Calu3 (cell line): ENCODE data around the gene TWIST1. TPM values are rescaled to one million over a fixed set of nuclear protein-coding genes. Genes with fewer than 3 reads are reported as not detected.
A peak's percentile ranks its signal among the peaks of the same experiment; 100 is the strongest.

Experiments used
- Bru-seq: library from RNA; stranded (reverse); fragments of 400-500 nt; gene quantifications from one replicate; lab custom pipeline; 2021; lab: Mats Ljungman, UMichigan
- BruChase-seq, 2 experiments: library from RNA; stranded (reverse); fragments of 400-500 nt; gene quantifications; one replicate each; lab custom pipeline; 2021; lab: Mats Ljungman, UMichigan
- BruUV-seq: library from RNA; stranded (reverse); fragments of 400-500 nt; replicated peaks from 2 replicates; lab custom pipeline; 2021; lab: Mats Ljungman, UMichigan
- CTCF ChIA-PET: fragments of 300-600 bp; sonication (Branson Sonifier 250); formaldehyde crosslinking; loops from one replicate; lab custom pipeline; 2022; ENCODE audit warnings: antibody characterized with exemption; lab: Charles Lee
- DNase-seq: peaks from one replicate; pipeline ENCODE4 v3.0.0; 2022
- H3K27ac Mint-ChIP-seq: one replicate; pipeline ENCODE4 v1.8.0; 2022; ENCODE audit warnings: mixed read lengths; ENCODE audit not compliant: unreplicated experiment
- H3K27me3 Mint-ChIP-seq: one replicate; pipeline ENCODE4 v1.8.0; 2022; ENCODE audit warnings: mixed read lengths; ENCODE audit not compliant: unreplicated experiment
- H3K36me3 Mint-ChIP-seq: one replicate; pipeline ENCODE4 v1.8.0; 2022; ENCODE audit warnings: mild to moderate bottlenecking, moderate library complexity, mixed read lengths; ENCODE audit not compliant: insufficient read depth, unreplicated experiment
- H3K4me1 Mint-ChIP-seq: one replicate; pipeline ENCODE4 v1.8.0; 2022; ENCODE audit warnings: mild to moderate bottlenecking, low read depth, mixed read lengths; ENCODE audit not compliant: unreplicated experiment
- H3K4me3 Mint-ChIP-seq: one replicate; pipeline ENCODE4 v1.8.0; 2022; ENCODE audit warnings: mild to moderate bottlenecking, low read depth, moderate library complexity, mixed read lengths; ENCODE audit not compliant: unreplicated experiment
- H3K9me3 Mint-ChIP-seq: one replicate; pipeline ENCODE4 v1.8.0; 2022; ENCODE audit warnings: low read depth, mixed read lengths; ENCODE audit not compliant: unreplicated experiment
- CTCF ChIP-seq: fragments of 200-600 bp; IDR thresholded peaks from one replicate; pipeline ENCODE4 v1.8.0; 2022; ENCODE audit warnings: antibody characterized with exemption; ENCODE audit not compliant: unreplicated experiment
- intact Hi-C: fragments of 100-400 bp; cut with micrococcal nuclease; formaldehyde crosslinking; loops from one replicate; pipeline ENCODE4 v1.10.0; 2022; ENCODE audit not compliant: unreplicated experiment
- long read RNA-seq: library from polyadenylated mRNA; stranded (forward); transcript quantifications from one replicate; pipeline ENCODE4 v2.0.0, GENCODE V29; 2022
- total RNA-seq: library from RNA; stranded (reverse); gene quantifications from 2 replicates; pipeline ENCODE4 v1.2.3, GENCODE V29; 2022

TWIST1 gene
- total RNA-seq (2.4 and 2.9 TPM in 2 replicates), Bru-seq, nascent RNA (percentile 31 among the genes with signal in this experiment), BruChase-seq, experiment 1, labeled RNA remaining after a 6-hour chase (percentile 38 among the genes with signal in this experiment), BruChase-seq, experiment 2, labeled RNA remaining after a 2-hour chase (percentile 44 among the genes with signal in this experiment)
- long read RNA-seq, partial matches to known transcripts: 0 of 1 reads
- long read RNA-seq, other reads (novel, unspliced or antisense): 1 of 1 reads

GRCh38 chr7:19117091-19117869 is at the start of gene TWIST1:
TWIST1 (minus strand) TSS chr7:19117636; CDS start chr7:19117321, 315 bp downstream.
- peak; percentile 18 for DNase-seq
- Mint-ChIP-seq H3K4me1 (no peaks in the 10 kb centered on the region), H3K4me3 (peak within 1 kb of the TSS; percentile 70), H3K9me3 (no peaks in the 10 kb centered on the region), H3K36me3 (peaks cover 17% of the 10 kb centered on the region), H3K27me3 (peaks cover 41% of the 10 kb centered on the region), H3K27ac (peak within 1 kb of the TSS; percentile 48)
- BruUV-seq: no TSS peak
- intact Hi-C loops: no loop called here
- CTCF ChIA-PET: interaction anchor here (0.7 to 1.4 kb wide), 2 partner anchors 38 to 245 kb away, joined by 5 read pairs; no protein-coding TSS in a partner anchor
- TF ChIP-seq CTCF: no peak

- no peaks in the 10 kb centered on the region for H3K4me1 Mint-ChIP-seq
- H3K27me3 Mint-ChIP-seq: no peaks in the 10 kb centered on the region
- H3K27ac Mint-ChIP-seq: no peak overlapping the region
- H3K36me3 Mint-ChIP-seq: no peaks in the 10 kb centered on the region
- no peak overlapping the region for H3K4me3 Mint-ChIP-seq
- intact Hi-C loops: no loop called here
- no peak for DNase-seq
- H3K9me3 Mint-ChIP-seq: no peaks in the 10 kb centered on the region
- BruUV-seq: no TSS peak
- CTCF ChIA-PET: no interaction called here
- TF ChIP-seq CTCF: no peak
These were observed 44.2 kb upstream of the TWIST1 start for GRCh38 chr7:19161671-19162070.

GRCh38 chr7:19146699-19147098 is 29.3 kb upstream of the TWIST1 start:
- BruUV-seq: no TSS peak
- H3K4me1 Mint-ChIP-seq: no peaks in the 10 kb centered on the region
- H3K27me3 Mint-ChIP-seq: peaks cover 66% of the 10 kb centered on the region
- H3K36me3 Mint-ChIP-seq: no peaks in the 10 kb centered on the region
- H3K4me3 Mint-ChIP-seq: no peak overlapping the region
- intact Hi-C loops: no loop called here
- DNase-seq: no peak
- H3K9me3 Mint-ChIP-seq: peaks cover 2% of the 10 kb centered on the region
- H3K27ac Mint-ChIP-seq: no peak overlapping the region
- no peak for TF ChIP-seq CTCF
- CTCF ChIA-PET: interaction anchor here (1.1 kb wide), 1 partner anchor 9 kb away, joined by 3 read pairs; no protein-coding TSS in a partner anchor

- no peak overlapping the region for H3K4me3 Mint-ChIP-seq
These were observed 28.1 kb upstream of the TWIST1 start for GRCh38 chr7:19145434-19146115.

More at GRCh38 chr7:19145434-19146115, 28.1 kb upstream of the TWIST1 start:
- DNase-seq: no peak
- Mint-ChIP-seq H3K9me3 (peaks cover 2% of the 10 kb centered on the region), H3K36me3 (no peaks in the 10 kb centered on the region), H3K27me3 (peaks cover 76% of the 10 kb centered on the region), H3K4me1 (no peaks in the 10 kb centered on the region), H3K27ac (no peak overlapping the region)
- no peak for TF ChIP-seq CTCF
- CTCF ChIA-PET: interaction anchor here (1.1 kb wide), 1 partner anchor 8 kb away, joined by 3 read pairs; no protein-coding TSS in a partner anchor
- intact Hi-C loops: no loop called here
- no TSS peak for BruUV-seq
